Stimulated activated CD4-positive, alpha-beta T cell treated with anti-CD3 and anti-CD28 coated beads, Interleukin-2, amount 100 ng/mL, for 24 hours (primary cell): ENCODE results near the gene FTL.
A peak's percentile ranks its signal among the peaks of the same experiment; 100 is the strongest.

Source experiments
- DNase-seq, 2 donors: peaks; one replicate each; pipeline ENCODE4 v3.0.0-alpha.2; 2020

FTL gene

DNA sequence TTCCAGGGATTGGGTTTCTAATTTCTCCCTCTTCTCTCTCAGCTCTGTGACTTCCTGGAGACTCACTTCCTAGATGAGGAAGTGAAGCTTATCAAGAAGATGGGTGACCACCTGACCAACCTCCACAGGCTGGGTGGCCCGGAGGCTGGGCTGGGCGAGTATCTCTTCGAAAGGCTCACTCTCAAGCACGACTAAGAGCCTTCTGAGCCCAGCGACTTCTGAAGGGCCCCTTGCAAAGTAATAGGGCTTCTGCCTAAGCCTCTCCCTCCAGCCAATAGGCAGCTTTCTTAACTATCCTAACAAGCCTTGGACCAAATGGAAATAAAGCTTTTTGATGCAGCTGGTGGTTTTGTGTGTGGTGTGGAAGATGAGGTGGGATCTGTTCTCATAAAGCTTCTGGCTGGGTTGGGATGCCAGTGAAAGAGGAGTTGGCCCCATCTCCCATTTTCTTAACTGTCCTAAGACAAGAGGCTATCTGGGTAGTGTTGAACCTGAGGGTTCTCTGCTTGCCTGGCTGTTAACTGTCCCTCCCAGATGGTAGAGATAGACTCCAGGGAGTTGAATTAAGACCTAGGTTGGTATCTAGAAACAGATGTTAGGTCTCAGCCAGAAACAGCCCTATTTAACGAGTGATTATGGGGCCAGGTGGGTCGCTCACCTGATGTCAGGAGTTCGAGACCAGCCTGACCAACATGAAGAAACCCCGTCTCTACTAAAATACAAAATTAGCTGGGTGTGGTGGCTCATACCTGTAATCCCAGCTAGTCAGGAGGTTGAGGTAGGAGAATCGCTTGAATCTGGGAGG, 1.6 kb downstream of the FTL start:
- no peak for DNase-seq

DNA sequence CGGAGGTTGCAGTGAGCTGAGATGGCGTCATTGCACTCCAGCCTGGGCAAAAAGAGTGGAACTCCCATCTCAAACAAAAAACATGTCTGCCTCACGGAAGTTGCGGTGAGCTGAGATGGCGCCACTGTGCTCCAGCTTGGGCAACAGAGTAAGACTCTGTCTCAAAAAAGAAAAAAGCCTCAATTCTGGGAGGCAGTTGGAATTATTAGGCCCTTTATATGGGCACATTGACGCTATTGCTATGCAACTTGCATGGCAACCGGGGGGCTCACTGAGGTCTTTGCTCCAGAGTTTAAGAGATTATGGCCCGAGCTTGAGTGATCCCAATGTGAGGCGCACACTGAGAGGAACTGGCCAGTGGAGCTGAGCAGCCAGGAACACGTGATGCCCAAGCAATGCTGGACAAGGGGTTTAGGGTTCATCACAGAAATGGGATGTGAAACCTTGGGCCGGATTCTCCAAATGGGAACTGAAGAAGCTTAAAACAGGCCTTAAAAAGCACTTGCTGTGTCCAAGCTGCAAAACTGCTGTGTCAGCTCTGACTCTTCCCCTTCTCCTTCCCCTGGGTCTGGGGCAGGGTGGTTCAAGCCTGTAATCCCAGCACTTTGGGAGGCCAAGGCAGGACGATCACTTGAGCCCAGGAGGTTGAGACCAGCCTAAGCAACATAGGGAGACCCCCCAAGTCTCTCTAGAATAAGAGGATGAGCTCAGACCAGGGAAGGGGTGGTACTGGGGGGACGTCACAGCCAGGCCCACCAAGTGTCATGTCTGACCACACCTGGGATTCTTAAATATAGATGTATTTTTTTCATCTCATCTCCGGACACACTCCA, 2.5 kb downstream of the FTL start:
- no peak for DNase-seq

- no peak for DNase-seq
Measured at GRCh38 chr19:48968179-48968661, 3.1 kb downstream of the FTL start.

DNA sequence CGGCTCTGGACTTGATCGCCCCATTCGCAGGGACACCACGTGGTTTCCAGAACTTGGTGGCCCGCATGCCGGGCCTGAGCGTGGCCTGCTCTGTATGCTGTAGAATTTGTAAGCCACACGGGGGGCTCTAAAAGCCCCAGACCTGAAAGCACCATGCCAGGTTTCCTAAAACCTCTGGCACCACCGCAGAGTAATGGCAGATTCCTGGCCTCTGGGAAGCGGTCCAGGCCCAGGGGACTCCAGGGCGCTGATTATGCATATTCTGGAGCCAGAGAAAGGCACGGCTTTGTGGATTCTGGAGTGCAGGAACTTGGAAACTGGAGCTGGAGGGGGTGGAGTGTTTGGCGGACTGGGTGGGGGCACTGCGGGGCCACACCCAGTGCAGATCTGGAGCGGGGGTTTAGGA, 3.7 kb downstream of the FTL start:
- DNase-seq = no peak

DNA sequence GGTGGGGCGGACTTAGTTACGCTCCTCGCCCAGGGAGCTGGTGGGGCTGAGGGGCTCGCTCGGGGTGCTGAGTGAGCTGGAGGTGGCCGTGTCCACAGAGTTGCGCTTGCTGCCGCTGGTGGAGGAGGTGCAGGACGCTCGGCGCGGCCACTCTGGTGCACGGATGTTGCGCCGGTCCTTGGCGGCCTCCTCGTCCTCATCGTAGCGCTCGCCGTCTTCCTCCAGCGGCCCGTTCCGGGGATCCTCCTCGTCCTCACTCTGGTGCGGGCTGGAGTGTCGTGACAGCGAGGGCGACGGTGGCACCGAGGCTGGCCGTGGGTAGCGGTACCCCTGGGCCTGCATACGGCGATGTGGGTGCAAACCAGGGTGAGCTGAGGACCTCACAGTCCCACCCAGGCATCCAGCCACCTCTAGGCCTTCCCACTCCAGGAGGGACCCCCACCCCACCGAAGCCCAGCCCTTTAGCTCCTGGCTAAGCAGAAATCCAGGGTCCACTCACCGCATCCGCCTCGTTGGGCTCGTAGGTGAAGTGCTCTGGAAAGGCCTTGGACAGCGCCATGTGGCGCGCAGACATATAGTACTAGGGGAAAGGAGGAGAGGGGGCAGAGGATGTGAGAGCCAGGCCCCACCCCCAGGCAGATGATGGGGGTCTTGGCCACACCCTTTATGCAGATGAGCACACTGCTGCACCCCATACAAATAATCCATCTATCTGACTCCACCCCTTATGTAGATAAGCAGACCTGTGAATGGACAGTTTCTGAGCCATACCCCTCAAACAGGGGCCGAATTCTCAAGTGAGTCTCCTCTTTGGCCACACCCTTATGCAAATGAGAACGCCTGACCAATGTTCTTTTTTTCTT, 4.4 kb downstream of the FTL start:
- DNase-seq = no peak

DNA sequence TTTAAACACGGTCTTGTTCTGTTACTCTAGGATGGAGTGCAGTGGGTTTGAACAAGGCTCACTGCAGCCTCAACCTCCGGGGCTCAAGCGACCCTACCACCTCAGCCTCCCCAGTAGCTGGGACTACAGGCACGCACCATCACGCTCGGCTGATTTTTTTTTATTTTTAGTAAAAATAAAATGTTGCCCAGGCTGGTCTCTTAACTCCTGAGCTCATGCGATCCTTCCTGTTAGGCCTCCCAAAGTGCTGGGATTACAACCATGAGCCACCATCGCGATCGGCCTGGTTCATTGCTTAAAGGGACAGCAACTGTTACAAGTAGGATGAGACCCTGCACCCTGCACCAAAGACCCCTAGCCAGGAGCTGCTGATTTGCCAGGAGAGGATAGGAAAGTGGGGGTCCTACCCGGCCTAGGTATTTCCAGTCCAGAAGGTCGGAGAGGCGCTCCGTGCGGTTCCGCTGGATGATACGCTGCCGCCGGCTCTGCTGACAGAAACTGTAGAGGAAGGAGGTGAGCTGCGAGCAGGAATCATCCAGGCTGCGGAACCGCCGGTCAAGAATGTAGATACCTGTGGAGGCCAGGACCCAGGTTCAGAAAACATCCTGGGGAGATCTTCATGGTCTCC, 5.1 kb downstream of the FTL start:
- DNase-seq = no peak

GRCh38 chr19:48970923-48971395, 5.8 kb downstream of the FTL start:
- DNase-seq = peak; percentile 89 to 91

GRCh38 chr19:48975947-48976847, 11.1 kb downstream of the FTL start:
- DNase-seq = peak in 1 of 2 donors; percentile 44

- no peak for DNase-seq
Measured at GRCh38 chr19:48977061-48977460, 12.0 kb downstream of the FTL start.

DNA sequence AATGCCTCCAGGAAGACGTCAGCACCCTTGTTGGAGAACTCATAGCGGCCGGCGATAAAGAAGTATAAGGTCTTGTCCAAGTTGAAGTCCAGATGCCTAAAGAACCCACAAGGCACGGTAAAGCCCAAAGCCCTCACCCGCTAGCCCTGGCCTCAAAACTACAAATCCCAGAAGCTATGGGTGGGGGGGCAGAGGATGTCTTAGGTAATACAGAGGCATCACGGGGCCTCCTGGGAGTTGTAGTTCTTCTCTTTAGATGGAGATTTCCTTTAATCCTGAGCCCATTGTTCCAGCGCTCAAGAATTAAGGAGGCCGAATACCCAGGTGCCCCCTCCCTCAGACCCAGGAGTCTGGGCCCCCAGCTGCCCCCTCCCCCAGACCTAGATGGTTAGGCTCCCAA, 17.2 kb downstream of the FTL start:
- DNase-seq = no peak

GRCh38 chr19:48985711-48986110, 20.6 kb downstream of the FTL start:
- no peak for DNase-seq

DNA sequence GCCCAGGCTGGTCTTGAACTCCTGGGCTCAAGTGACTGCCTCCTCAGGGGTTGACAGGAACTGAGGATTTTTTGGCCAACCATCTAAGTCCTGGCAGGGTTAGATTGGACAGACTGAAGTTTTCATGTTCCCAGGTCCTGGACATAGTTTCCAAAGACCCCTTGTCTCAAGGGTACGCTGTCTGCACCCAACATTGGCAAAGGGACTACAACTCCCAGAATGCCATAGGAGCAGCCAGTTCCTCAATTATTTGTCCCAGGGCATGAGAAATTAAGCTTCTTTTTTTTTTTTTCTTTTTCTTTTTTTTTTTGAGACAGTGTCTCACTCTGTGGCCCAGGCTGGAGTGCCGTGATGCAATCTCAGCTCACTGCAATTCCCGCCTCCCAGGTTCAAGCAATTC, 21.1 kb downstream of the FTL start:
- DNase-seq = no peak

DNA sequence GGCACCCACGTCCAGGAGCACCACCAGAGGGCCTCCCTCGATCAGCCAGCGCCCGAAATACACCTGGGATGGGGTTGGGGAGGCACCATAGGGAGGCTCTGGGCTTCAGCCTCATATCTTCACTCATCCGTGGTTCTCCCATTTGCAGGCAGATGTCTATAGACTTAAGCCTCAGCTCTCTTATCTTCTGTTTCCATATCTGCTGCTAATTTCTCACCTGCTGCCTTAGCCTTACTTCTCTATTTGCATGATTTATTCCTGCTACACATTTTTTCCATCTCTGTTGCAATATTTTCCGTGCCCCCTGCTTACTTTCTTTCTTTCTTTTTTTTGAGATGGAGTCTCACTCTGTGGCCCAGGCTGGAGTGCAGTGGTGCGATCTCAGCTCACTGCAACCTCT, 22.2 kb downstream of the FTL start:
- no peak for DNase-seq

- no peak for DNase-seq
Measured at GRCh38 chr19:48988286-48988685, 23.2 kb downstream of the FTL start.

DNA sequence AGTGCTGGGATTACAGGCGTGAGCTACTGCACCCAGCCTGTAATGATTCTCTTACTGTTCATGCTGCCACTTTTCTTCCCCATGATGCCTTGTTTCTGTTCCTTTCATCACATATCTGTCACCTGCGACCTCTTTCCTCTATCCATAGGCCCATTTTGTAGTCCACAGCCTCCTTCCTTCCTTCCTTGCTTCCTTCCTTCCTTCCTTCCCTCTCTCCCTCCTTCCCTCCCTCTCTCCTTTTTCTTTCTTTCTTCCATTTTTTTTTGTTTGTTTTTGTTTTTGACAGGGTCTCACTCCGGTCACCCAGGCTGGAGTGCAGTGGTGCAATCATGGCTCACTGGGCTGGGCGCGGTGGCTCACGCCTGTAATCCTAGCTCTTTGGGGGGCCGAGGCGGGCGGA, 23.8 kb downstream of the FTL start:
- no peak for DNase-seq

DNA sequence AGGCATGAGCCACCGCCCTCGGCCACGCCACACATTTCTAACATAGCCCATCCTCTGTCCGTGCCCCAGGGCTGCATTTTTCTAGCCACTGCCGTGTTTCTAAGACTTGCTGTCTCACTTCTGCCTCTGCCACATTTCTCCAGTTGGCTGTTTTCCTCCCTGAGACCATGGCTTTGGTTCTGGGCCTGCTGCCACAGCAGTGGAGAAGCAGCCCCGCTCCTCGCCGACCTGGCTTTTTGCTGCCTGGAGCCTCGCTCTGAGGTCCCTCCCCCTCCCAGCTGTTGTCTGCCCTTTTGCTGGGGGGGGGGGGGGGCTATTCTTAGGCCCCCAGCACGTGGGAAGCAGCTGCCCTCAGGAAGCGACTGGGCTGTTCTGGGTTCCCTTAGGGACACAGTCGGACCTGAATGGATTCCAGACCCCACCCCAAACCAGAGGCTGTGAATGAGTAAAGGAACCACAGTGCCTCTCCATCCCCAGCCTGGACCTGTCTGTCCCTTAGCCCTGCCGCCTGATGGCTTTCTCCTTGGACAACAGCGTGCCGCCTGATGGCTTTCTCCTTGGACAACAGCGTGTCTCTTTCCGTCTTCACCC, 24.7 kb downstream of the FTL start:
- no peak for DNase-seq

GRCh38 chr19:48990400-48990799, 25.3 kb downstream of the FTL start:
- no peak for DNase-seq

GRCh38 chr19:48991011-48991609, 26.0 kb downstream of the FTL start:
- DNase-seq = no peak

DNA sequence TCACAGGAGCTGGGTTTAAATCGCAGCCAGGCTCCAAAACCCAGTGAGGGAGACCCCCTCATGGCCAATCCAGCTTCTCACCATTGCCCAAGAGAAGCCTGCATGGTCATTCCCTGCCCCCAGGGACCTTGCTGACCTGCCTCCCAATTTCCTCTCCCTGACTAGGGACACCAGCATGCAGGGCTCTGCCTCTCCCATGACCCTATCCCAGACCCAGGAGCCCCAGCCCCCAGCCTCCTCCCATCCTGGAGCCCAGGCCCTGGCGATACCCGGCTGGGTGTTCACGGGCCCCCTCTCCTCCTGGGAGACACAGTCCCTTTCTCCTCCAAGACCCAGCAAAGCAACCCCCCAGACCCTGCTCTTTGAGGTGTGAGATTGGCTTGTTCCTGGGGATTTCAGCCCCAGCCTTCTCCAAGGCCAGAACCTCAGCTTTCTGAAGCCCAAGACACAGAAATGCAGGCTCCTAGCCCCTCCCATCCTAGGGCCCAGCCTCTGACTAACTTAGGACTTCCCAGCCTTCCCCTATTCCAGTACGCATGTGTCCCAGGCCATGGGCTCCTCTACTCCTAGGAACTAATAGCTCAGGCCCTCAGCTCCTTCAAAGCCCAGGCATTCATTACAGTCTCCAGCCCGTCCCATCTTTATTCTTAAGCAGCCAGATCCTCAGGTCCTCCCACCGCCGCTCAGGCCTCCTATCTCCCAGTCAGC, 26.9 kb downstream of the FTL start:
- no peak for DNase-seq
